Stimulated activated CD8-positive, alpha-beta memory T cell treated with anti-CD3 and anti-CD28 coated beads, Interleukin-15, amount 100 ng/mL, for 1 hour (primary cell): ENCODE results near the gene TAF7.
"Not testable (repeated sequence)": the region's sequence is repeated elsewhere in the genome, so short reads cannot be mapped to it uniquely, and the experiment has no call there.

ENCODE experiments used
- DNase-seq: peaks from one replicate; pipeline ENCODE4 v3.0.0-alpha.2; 2020; ENCODE audit warnings: low read depth

Gene TAF7

GRCh38 chr5:141338538-141339306 lies 18.1 kb upstream of the TAF7 start, which contains the start of gene PCDHGA2:
TSS of gene PCDHGA2 (plus strand) at chr5:141338760.
- no peak for DNase-seq

DNA sequence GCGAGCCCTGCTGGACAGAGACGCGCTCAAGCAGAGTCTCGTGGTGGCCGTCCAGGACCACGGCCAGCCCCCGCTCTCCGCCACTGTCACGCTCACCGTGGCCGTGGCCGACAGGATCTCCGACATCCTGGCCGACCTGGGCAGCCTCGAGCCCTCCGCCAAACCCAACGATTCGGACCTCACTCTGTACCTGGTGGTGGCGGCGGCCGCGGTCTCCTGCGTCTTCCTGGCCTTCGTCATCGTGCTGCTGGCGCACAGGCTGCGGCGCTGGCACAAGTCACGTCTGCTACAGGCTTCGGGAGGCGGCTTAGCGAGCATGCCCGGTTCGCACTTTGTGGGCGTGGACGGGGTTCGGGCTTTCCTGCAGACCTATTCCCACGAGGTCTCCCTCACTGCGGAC lies 12.0 kb upstream of the TAF7 start:
- not testable (repeated sequence) for DNase-seq

DNA sequence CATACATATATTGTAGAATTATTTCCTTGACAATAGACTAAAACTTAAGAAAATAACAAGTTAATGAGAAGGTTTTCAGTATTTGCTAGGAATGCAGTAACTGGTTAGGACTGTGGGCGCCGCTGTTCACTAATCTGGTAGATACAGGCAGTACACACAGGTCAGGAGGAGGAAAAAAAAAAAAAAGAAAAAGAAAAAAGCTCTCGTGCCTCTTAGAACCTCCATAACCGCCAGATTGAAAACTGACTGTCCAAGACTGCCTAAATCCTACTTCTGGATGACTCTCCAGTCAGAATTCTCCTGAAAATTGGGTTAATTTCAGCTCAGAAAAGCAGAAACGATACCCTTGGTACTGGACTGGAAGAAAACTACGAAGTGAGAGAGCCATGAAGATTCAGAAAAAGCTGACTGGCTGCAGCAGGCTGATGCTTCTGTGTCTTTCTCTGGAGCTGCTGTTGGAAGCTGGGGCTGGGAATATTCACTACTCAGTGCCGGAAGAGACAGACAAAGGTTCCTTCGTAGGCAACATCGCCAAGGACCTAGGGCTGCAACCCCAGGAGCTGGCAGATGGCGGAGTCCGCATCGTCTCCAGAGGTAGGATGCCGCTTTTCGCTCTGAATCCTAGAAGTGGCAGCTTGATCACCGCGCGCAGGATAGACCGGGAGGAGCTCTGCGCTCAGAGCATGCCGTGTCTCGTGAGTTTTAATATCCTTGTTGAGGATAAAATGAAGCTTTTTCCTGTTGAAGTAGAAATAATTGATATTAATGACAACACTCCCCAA lies 9.9 kb upstream of the TAF7 start, which contains the start of gene PCDHGA1:
Gene PCDHGA1 (plus strand): TSS at position 216 of the 782 bp plus-strand sequence.
- DNase-seq = no peak

- no peak for DNase-seq
These were observed 7.6 kb upstream of the TAF7 start for GRCh38 chr5:141328231-141328630.

GRCh38 chr5:141326088-141326854 lies 5.7 kb upstream of the TAF7 start:
- DNase-seq = peak; percentile 45

DNA sequence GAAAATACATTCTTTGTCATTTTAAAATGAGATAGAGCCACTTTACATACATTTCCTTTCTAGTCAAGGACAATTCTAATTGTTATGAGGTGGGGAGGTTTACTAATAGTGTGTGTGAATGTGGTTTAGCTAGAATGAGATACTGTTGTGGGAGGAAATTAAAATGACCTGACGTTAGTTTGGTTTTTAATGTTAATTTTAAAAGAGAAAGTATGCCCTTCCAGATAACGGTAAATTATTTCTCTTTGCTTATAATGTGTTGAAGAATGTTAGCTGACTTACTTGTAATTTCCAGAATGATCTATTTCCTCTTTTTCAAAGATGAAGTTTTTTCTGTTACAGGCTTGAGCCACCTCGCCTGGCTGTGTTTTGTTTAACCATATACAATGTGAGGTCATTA lies 1.7 kb upstream of the TAF7 start:
- DNase-seq = no peak

DNA sequence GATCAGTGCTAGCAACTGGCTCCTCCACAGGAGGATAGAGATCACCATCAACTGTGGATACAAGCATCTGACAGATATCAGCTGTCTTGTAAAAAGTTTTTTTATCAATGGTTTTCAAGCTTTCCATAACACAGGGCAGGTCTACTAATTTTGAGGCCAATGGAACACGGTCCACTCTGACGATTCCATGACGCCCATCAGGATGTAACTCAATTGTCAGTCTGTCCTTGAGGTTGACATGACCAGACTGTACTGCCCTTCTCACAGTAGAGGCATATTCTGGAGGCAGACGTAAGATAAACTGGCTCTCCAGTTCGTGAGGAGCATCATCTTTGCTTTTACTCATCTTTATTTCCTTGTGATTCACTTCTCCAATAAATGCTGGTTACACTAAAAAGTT lies 885 bp downstream of the TAF7 start:
- DNase-seq = no peak

- DNase-seq = no peak
These were observed 1.4 kb downstream of the TAF7 start for GRCh38 chr5:141319202-141319601.

DNA sequence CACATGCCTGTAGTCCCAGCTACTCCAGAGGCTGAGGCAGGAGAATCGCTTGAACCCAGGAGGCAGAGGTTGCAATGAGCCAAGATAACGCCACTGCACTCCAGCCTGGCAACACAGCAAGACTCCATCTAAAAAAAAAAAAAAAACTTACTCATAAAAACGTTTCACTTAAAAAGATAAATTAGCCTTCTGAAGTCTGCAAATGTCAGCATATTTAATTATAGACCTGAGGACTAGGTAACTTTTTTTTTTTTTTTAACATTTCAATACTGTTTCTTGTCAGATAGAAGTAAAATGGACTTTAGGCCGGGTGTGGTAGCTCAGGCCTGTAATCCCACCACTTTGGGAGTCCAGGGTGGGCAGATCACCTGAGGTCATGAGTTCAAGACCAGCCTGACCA lies 3.6 kb downstream of the TAF7 start:
- DNase-seq = not testable (repeated sequence)

DNA sequence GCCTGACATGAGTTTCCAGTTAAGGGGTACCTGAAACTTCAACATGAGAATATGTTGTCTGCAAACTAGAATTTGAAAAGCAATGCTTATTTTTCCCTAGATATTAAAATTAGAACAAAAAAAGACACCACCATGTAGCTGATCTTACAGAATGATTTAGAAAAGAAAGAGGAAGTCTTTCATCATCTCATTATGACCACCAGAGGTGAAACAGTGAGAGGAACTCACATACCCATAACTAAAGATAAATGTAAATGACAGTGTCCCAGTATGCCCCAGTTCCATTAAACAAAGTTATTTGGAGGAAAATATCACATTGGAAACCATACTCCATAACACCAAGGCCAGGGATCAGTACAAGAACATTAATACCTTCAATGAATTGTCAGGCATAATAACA lies 6.9 kb downstream of the TAF7 start:
- no peak for DNase-seq

- DNase-seq = no peak
These were observed 14.0 kb downstream of the TAF7 start for GRCh38 chr5:141306630-141307029.

- DNase-seq = no peak
These were observed 16.8 kb downstream of the TAF7 start, which contains the start of gene SLC25A2 for GRCh38 chr5:141303756-141304155. TSS of gene SLC25A2 (minus strand) at chr5:141304049. CDS start at chr5:141303865, 184 bp downstream.

DNA sequence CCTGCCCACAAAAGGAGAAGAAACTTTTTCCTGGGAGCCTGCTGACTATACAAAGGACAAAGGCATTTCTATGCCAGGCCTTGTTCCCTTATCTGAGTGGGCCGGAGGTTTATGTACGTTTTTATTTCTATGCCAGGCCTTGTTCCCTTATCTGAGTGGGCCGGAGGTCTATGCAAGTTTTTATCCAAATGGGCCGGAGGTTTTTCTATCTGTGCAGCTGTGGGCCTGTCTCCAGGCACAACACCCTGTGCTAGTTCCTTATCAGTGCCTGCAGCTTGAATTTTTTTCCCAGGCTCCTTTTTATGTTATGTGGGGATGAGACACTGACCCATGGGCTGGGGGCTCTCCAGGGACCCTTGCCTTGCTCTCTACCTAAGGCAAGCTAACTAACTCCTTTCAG lies 22.2 kb downstream of the TAF7 start:
- no peak for DNase-seq

DNA sequence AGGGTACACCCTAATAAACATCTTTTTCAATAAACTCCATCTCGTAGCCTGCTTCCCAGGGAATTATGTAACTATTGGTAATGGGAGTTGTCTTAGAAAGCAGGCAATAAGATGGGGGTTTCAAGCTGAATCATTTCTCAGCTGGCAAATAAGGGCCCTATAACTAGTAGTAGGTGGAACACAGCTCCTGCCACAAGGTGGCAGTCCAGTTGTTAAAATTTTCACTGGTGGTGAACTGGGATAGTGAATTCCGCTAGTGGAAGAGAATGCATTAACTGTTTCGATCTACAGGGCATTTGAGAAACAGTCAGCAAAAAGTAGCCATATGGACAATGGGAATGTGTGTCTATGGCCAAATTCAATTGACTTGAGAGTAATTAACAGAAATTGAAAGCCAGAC lies 47.7 kb downstream of the TAF7 start:
- DNase-seq = no peak

GRCh38 chr5:141269195-141269594 lies 51.4 kb downstream of the TAF7 start:
- DNase-seq = no peak
